Aorta (tissue), 5 donors: Measurements from ENCODE around the gene UNC119B. TPM values are rescaled to one million over a fixed set of nuclear protein-coding genes. Genes with fewer than 3 reads are reported as not detected.

Experiments
- ATAC-seq: fragments of 200-7000 bp; cut with Tn5 transposase; one replicate; pipeline ENCODE4 v1.9.1; 2022; ENCODE audit warnings: moderate library complexity; ENCODE audit not compliant: low FRiP score
- DNase-seq, 2 donors: peaks; one replicate each; pipeline ENCODE4 v3.0.0-alpha.2; 2020
- H3K27ac ChIP-seq, 2 donors: one replicate each; pipeline ENCODE4 v1.5.1; 2013; ENCODE audit warnings: low read length in 2 of 2, mild to moderate bottlenecking in 2 of 2, moderate library complexity in 2 of 2, control low read depth in 1 of 2, inconsistent platforms in 1 of 2, low read depth in 1 of 2
- H3K27me3 ChIP-seq, 2 donors: one replicate each; pipeline ENCODE4 v1.6.1; 2013; ENCODE audit warnings: control low read depth in 1 of 2, low read length in 1 of 2, mild to moderate bottlenecking in 1 of 2, moderate library complexity in 1 of 2; ENCODE audit not compliant: insufficient read depth in 2 of 2, control insufficient read depth in 1 of 2
- H3K36me3 ChIP-seq, 2 donors: one replicate each; pipeline ENCODE4 v1.6.1; 2013; ENCODE audit warnings: control low read depth in 1 of 2, low read length in 1 of 2, mild to moderate bottlenecking in 1 of 2; ENCODE audit not compliant: insufficient read depth in 2 of 2, control insufficient read depth in 1 of 2
- H3K4me1 ChIP-seq, 2 donors: one replicate each; pipeline ENCODE4 v1.6.1; 2013; ENCODE audit warnings: low read length in 2 of 2, control low read depth in 1 of 2, mild to moderate bottlenecking in 1 of 2, moderate library complexity in 1 of 2; ENCODE audit not compliant: insufficient read depth in 2 of 2, control insufficient read depth in 1 of 2
- H3K4me3 ChIP-seq, 2 donors: one replicate each; pipeline ENCODE4 v1.5.1; 2013; ENCODE audit warnings: low read length in 2 of 2, control low read depth in 1 of 2, mild to moderate bottlenecking in 1 of 2
- H3K9me3 ChIP-seq: one replicate; pipeline ENCODE4 v1.6.1; 2013; ENCODE audit warnings: mild to moderate bottlenecking, low read length; ENCODE audit not compliant: control insufficient read depth
- WGBS, 2 donors: extraction: QIAGEN DNeasy Blood & Tissue Kit; methylation state at CpG; one replicate each; pipeline ENCODE4 v1.1.7; 2013; 5-methylcytosine and 5-hydroxymethylcytosine counted together
- intact Hi-C, 2 donors: fragments of 100-400 bp; cut with DNase I; formaldehyde crosslinking; loops; one replicate each; pipeline versions ENCODE4 v1.14.2 to v1.15.0; 2022
- polyA plus RNA-seq, 2 donors: library from polyadenylated mRNA; stranded (reverse); fragments of 200-250 nt; gene quantifications; one replicate each; pipeline ENCODE4 v1.2.3, GENCODE V29; 2013
- total RNA-seq, 2 donors: library from RNA; stranded (reverse); fragmentation: NEBNext Ultra II Directional; extraction: Animal tissue kit (Norgen Biotek cat#: 25700); gene quantifications; one replicate each; pipeline ENCODE4 v1.2.1, GENCODE V29; 2021
- donor health status: healthy with polysubstance abuse.
- donor health status: Bipolar disorder and iron deficiency.
- donor health status: DM: no; HTN: no; CAD: no.
- donor health status: DM: no; HTN: no; CAD: no.
- donor health status: DM: yes; HTN: yes; CAD: no.

UNC119B gene
- total and polyA plus RNA-seq, 4 donors, result 13.6 to 24.4 (median 17.2) TPM

GRCh38 chr12:120692524-120693033 is 17.7 kb upstream of the UNC119B start:
- peaks cover 6 to 16% of the 10 kb centered on the region in 2 donors for H3K36me3 ChIP-seq
- H3K27ac ChIP-seq, result no peak overlapping the region
- H3K27me3 ChIP-seq, result no peaks in the 10 kb centered on the region
- no peaks in the 10 kb centered on the region for H3K9me3 ChIP-seq
- WGBS, 2 donors, result 90 to 92% methylated on average over 11 of the region's 11 CpGs
- ATAC-seq, result no peak
- no peak overlapping the region for H3K4me3 ChIP-seq
- no peak for DNase-seq
- peaks cover 6% of the 10 kb centered on the region in 2 donors for H3K4me1 ChIP-seq
- intact Hi-C loops, result no loop called here

GRCh38 chr12:120693848-120694247 is 16.4 kb upstream of the UNC119B start:
- 92% methylated on average over 4 of the region's 4 CpGs for WGBS, 2 donors
- no peak for DNase-seq
- intact Hi-C loops, result no loop called here
- Histone ChIP-seq H3K36me3 (peaks cover 6 to 16% of the 10 kb centered on the region in 2 donors), H3K4me3 (no peak overlapping the region), H3K9me3 (no peaks in the 10 kb centered on the region), H3K27me3 (no peaks in the 10 kb centered on the region), H3K4me1 (peaks cover 4 to 6% of the 10 kb centered on the region in 2 donors), H3K27ac (no peak overlapping the region)
- no peak for ATAC-seq

- no peak overlapping the region for H3K4me3 ChIP-seq
- WGBS, 2 donors, result 80 to 88% methylated on average over 6 of the region's 6 CpGs
- H3K9me3 ChIP-seq, result no peaks in the 10 kb centered on the region
- peaks cover 8 to 16% of the 10 kb centered on the region in 2 donors for H3K36me3 ChIP-seq
- no peaks in the 10 kb centered on the region for H3K27me3 ChIP-seq
- peaks cover 0 to 5% of the 10 kb centered on the region in 2 donors for H3K4me1 ChIP-seq
- ATAC-seq (no peak), DNase-seq (no peak)
- intact Hi-C loops, result no loop called here
- no peak overlapping the region for H3K27ac ChIP-seq
These were observed 13.6 kb upstream of the UNC119B start for GRCh38 chr12:120696626-120697025.

- H3K4me1 ChIP-seq, result peaks cover 0 to 5% of the 10 kb centered on the region in 2 donors
These were observed 12.9 kb upstream of the UNC119B start for GRCh38 chr12:120697344-120697743.

GRCh38 chr12:120698665-120699064 is 11.6 kb upstream of the UNC119B start:
- no peaks in the 10 kb centered on the region for H3K9me3 ChIP-seq
- H3K27me3 ChIP-seq, result no peaks in the 10 kb centered on the region
- intact Hi-C loops, result no loop called here
- no peak overlapping the region for H3K27ac ChIP-seq
- ATAC-seq (no peak), DNase-seq (no peak)
- no peak overlapping the region for H3K4me3 ChIP-seq
- 94 to 97% methylated on average over 3 of the region's 3 CpGs for WGBS, 2 donors
- H3K4me1 ChIP-seq, result peaks cover 0 to 5% of the 10 kb centered on the region in 2 donors
- H3K36me3 ChIP-seq, result peaks cover 7 to 16% of the 10 kb centered on the region in 2 donors

More at GRCh38 chr12:120697344-120697743, 12.9 kb upstream of the UNC119B start:
- H3K4me3 ChIP-seq, result no peak overlapping the region
- H3K9me3 ChIP-seq, result no peaks in the 10 kb centered on the region
- no peak overlapping the region for H3K27ac ChIP-seq
- H3K27me3 ChIP-seq, result no peaks in the 10 kb centered on the region
- ATAC-seq (no peak), DNase-seq (no peak)
- peaks cover 8 to 16% of the 10 kb centered on the region in 2 donors for H3K36me3 ChIP-seq
- intact Hi-C loops, result no loop called here
- 90 to 93% methylated on average over 1 of the region's 1 CpG for WGBS, 2 donors

- DNase-seq (no peak), ATAC-seq (no peak)
- no peaks in the 10 kb centered on the region for H3K9me3 ChIP-seq
- 95 to 96% methylated on average over 7 of the region's 7 CpGs for whole genome bisulfite sequencing, 2 donors
- intact Hi-C loops, result no loop called here
- H3K36me3 ChIP-seq, result peaks cover 7 to 14% of the 10 kb centered on the region in 2 donors
- no peaks in the 10 kb centered on the region for H3K27me3 ChIP-seq
- peaks cover 0 to 5% of the 10 kb centered on the region in 2 donors for H3K4me1 ChIP-seq
- no peak overlapping the region for H3K27ac ChIP-seq
- H3K4me3 ChIP-seq, result no peak overlapping the region
These were observed 10.7 kb upstream of the UNC119B start for GRCh38 chr12:120699553-120699952.

GRCh38 chr12:120700886-120701285 is 9.4 kb upstream of the UNC119B start:
- Histone ChIP-seq H3K9me3 (no peaks in the 10 kb centered on the region), H3K27me3 (no peaks in the 10 kb centered on the region), H3K36me3 (peaks cover 4 to 8% of the 10 kb centered on the region in 2 donors), H3K4me1 (peaks cover 0 to 5% of the 10 kb centered on the region in 2 donors), H3K27ac (no peak overlapping the region), H3K4me3 (no peak overlapping the region)
- DNase-seq (no peak), ATAC-seq (no peak)
- 42% methylated on average over 5 of the region's 5 CpGs for WGBS, 2 donors
- intact Hi-C loops, result no loop called here

- no peak for ATAC-seq
- H3K36me3 ChIP-seq, result peaks cover 0 to 2% of the 10 kb centered on the region in 2 donors
- 96 to 97% methylated on average over 1 of the region's 1 CpG for WGBS, 2 donors
- DNase-seq, result no peak
- peaks cover 0 to 5% of the 10 kb centered on the region in 2 donors for H3K4me1 ChIP-seq
- no peak overlapping the region for H3K4me3 ChIP-seq
- no peaks in the 10 kb centered on the region for H3K9me3 ChIP-seq
- no peaks in the 10 kb centered on the region for H3K27me3 ChIP-seq
- no peak overlapping the region for H3K27ac ChIP-seq
- intact Hi-C loops, result no loop called here
These were observed 7.6 kb upstream of the UNC119B start for GRCh38 chr12:120702637-120703036.

- ATAC-seq, result no peak
- DNase-seq, result no peak
- peaks cover 0 to 5% of the 10 kb centered on the region in 2 donors for H3K4me1 ChIP-seq
- H3K27ac ChIP-seq, result no peak overlapping the region
- peaks cover 0 to 2% of the 10 kb centered on the region in 2 donors for H3K36me3 ChIP-seq
- no peaks in the 10 kb centered on the region for H3K27me3 ChIP-seq
- no peaks in the 10 kb centered on the region for H3K9me3 ChIP-seq
- no peak overlapping the region for H3K4me3 ChIP-seq
- intact Hi-C loops, result no loop called here
- WGBS, 2 donors, result 92 to 96% methylated on average over 11 of the region's 11 CpGs
These were observed 6.8 kb upstream of the UNC119B start for GRCh38 chr12:120703311-120703942.
